GM12872 (cell line): ENCODE results near the gene LRMDA.

Source experiments
- TF ChIP-seq, protein P1 (sequence below): IDR thresholded peaks from 3 replicates; pipeline ENCODE4 v1.5.1; 2011; ENCODE audit warnings: low read depth, mild to moderate bottlenecking, low read length, moderate library complexity; ENCODE audit not compliant: insufficient read depth

LRMDA gene

GRCh38 chr10:75875740-75876139 is 444.3 kb downstream of the LRMDA start:
- TF ChIP-seq, protein P1, sequence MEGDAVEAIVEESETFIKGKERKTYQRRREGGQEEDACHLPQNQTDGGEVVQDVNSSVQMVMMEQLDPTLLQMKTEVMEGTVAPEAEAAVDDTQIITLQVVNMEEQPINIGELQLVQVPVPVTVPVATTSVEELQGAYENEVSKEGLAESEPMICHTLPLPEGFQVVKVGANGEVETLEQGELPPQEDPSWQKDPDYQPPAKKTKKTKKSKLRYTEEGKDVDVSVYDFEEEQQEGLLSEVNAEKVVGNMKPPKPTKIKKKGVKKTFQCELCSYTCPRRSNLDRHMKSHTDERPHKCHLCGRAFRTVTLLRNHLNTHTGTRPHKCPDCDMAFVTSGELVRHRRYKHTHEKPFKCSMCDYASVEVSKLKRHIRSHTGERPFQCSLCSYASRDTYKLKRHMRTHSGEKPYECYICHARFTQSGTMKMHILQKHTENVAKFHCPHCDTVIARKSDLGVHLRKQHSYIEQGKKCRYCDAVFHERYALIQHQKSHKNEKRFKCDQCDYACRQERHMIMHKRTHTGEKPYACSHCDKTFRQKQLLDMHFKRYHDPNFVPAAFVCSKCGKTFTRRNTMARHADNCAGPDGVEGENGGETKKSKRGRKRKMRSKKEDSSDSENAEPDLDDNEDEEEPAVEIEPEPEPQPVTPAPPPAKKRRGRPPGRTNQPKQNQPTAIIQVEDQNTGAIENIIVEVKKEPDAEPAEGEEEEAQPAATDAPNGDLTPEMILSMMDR = no peak

GRCh38 chr10:75876710-75877109 is 445.3 kb downstream of the LRMDA start:
- TF ChIP-seq, protein P1 = no peak

DNA sequence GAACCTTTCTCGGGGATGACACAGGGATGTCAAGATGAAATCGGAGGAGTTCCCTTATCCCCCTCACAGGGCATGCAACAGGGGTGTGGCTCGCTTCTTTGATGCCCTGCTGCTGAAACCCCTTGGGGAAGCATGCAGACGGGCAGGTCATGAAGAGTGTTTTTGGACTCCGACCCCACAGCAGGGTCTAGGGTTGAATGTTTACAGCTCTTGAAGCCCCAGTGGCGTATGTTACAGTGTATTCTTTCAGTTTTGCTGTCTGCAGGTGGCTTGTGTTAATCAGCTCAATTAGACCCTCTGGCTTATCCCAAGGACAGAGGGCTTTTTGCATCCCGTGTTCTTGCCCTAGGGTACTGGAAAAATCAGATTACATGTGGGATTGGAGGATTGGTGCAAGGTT is 446.5 kb downstream of the LRMDA start:
- TF ChIP-seq, protein P1 = no peak

- TF ChIP-seq, protein P1 = no peak
Observed at GRCh38 chr10:75878586-75878985, 447.2 kb downstream of the LRMDA start.

- TF ChIP-seq, protein P1 = no peak
Observed at GRCh38 chr10:75880031-75880775, 448.8 kb downstream of the LRMDA start.

GRCh38 chr10:75883081-75884072 is 452.0 kb downstream of the LRMDA start:
- TF ChIP-seq, protein P1 = no peak

GRCh38 chr10:75884808-75885207 is 453.4 kb downstream of the LRMDA start:
- TF ChIP-seq, protein P1 = no peak
